ENCODE measurements around the gene TOMM6.

DNA sequence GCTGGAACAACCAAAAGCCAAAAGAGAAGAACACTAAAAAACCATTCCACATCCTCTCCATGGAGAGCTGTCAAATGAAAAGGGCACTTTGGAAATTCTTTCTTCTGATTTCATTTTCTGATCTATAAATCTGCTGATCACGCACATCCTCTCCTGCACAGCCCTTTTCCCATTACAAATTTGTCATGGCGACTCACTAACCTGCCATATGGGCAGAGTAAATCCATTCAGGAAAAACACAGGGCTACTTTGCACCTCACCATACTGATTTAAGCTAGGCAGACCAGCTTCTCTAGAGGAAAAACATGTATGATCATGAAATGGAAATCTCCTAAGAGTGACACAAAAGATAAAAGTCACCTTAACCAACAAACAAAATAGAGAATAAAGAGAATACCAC, 26.0 kb downstream of the TOMM6 start:
- no peak for TF ChIP-seq EZH2phosphoT487 (IDR thresholded peaks at IDR 0.05; ENCODE audit: low read depth)
- TF ChIP-seq, protein P1, sequence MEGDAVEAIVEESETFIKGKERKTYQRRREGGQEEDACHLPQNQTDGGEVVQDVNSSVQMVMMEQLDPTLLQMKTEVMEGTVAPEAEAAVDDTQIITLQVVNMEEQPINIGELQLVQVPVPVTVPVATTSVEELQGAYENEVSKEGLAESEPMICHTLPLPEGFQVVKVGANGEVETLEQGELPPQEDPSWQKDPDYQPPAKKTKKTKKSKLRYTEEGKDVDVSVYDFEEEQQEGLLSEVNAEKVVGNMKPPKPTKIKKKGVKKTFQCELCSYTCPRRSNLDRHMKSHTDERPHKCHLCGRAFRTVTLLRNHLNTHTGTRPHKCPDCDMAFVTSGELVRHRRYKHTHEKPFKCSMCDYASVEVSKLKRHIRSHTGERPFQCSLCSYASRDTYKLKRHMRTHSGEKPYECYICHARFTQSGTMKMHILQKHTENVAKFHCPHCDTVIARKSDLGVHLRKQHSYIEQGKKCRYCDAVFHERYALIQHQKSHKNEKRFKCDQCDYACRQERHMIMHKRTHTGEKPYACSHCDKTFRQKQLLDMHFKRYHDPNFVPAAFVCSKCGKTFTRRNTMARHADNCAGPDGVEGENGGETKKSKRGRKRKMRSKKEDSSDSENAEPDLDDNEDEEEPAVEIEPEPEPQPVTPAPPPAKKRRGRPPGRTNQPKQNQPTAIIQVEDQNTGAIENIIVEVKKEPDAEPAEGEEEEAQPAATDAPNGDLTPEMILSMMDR (IDR thresholded peaks at IDR 0.05; ENCODE audit: low read depth, low read length): no peak
